NK-92 treated with Interleukin-12 subunit alpha and Interleukin-12 subunit beta, amount 100 ng/mL, for 24 hours (cell line): Measurements from ENCODE around the gene TSPAN7.

Experiments used
- DNase-seq: peaks from one replicate; lab custom pipeline; 2025; lab: John Stamatoyannopoulos, UW

TSPAN7 gene

DNA sequence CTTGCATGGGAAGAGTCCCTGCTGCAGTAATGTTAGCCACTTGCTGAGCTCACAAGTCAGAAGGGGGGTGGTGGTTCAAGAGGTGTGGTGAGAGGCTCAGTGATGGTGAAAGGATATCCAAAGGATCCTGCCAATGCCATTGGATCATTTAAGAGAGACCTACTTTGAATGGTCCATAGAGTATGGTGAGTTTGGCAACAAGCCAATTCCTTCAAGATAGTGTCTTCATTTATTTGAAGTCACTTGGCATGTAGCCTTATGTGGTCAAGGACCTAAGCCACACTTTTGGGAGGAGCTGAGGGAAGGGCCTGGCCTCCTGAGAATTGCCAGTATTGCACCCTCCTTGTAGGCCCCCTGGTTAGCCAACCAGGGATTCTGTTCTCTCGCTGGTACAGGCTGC, 87.9 kb downstream of the TSPAN7 start:
- no peak for DNase-seq

DNA sequence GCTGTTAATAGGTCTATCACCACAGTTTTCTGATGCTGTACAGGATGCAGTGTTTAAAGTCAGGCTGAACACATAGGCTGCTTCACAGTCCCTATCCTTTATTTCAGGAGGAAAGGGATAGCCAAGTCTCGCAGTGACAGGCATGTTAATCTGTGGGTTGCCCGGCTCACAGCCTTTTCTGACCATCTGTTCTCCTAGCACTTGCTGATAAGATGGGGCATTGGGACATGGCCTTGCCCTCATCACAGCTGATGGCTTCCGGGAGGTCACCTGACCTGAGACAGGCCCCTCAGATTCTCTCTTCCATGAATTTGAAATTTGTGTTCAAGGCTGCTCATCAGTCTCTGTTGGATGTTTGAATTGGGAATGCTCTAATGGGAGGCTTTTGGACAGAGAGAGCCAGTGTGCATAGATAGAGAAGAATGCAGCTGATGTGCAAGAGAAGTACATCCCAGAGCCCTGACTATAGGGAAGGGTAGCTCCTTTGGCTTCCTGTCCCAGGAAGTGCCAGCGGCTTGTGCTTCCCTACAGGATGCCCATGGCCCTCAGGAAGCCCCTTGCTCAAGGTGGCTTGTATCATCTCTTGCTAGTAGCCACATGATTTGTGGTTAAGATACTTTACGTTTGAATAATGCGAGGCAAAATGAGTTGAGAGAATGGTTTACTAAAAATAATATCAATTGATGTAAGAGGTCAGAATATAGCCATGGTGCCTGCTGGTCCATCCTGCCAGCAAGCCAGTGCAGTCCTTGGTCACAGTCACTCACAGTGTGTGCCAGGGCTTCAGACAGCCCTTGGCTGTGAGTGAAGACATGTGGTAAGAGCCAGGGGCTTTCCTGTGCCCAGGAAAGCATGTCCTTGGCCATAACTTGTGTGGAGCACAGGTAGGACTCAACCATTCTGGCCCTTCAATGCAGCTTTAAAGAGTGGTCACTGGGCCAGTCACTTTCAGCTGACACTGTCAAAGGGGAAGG, 88.6 kb downstream of the TSPAN7 start:
- DNase-seq: no peak

DNA sequence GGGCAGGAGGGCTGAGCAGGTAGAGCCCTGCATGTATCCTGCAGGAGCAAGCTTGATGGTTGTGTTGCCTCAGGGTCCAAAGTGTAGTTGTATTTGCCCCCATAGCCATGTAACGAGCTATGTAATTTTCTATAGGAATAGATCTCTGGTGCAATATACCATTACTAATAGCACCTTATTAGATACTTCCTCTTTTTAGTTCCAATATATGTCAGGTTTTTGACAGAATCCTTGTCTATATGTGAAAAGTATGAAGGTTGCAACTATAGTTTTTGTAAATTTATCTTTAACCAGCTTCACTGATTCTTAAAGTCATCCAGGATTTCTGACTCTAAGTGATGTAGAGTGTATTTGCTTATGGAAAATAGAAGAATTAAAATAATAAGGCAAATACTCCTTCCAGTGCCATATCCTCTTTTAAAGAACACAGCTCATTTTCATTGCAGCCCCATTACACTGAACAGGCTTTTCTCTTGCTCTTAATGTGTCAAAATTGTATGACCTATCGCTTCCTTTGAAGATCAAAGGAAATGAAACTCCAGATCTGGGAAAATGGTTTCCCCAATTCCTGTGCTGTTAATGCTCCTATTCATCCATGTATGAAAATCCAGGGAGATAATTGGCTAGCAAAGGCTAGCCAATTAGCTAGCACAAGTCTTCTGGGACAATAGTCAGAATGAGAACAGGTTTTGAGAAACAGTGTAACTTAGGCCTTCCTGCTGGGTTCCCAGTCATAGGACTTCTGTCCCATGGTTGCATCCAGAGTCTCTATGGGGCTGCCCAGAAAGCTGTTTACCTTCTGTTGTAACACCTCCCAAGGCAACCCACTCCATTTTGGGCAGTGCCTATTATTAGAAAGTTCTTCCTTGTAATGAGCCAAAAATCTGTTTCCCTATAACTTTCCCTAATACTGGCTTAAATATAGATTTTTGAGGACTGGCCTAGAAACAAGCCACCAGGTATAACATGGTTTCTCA, 90.6 kb downstream of the TSPAN7 start:
- no peak for DNase-seq

DNA sequence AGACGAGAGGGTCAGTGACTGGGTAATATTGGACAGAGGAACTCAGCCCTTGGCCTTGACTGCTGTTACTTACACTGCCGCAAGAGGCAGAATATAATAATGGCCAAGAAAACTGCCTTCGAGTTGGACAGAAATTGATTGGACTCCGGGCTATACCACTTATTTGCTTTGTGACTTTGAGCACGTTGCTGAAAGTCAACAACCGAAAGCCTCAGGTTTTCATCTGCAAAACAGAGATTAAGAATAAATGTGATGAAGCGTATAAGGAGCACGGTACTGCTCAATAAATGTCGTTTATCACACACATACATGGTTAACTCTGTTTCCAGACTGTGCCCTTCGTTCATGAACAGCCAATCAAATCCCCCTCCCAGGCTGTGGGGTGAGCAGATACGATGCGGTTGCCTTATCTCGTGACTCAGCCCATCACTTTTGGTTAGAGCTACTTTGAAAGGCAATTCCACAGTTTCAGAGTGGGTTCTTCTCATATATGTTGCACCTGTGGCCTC, 91.6 kb downstream of the TSPAN7 start:
- DNase-seq: no peak

DNA sequence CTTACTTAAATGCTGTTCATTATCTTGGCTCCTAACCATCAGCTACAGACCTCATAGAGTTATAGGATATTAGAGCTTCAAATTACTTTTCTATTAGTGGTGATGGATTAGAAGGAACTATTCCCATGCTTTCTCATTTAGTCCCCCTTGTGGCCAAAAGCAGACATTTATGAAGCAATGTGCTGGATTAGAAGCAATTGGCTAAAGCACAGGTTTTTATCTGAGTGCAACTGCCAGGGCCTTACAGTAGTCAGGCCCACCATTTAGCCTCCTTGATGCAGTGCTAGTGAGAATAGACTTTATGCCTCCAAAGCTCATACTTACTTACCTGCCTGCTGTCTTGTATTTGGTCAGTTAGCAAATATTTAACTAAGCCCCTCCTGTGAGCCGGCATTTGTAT, 93.0 kb downstream of the TSPAN7 start:
- no peak for DNase-seq

DNA sequence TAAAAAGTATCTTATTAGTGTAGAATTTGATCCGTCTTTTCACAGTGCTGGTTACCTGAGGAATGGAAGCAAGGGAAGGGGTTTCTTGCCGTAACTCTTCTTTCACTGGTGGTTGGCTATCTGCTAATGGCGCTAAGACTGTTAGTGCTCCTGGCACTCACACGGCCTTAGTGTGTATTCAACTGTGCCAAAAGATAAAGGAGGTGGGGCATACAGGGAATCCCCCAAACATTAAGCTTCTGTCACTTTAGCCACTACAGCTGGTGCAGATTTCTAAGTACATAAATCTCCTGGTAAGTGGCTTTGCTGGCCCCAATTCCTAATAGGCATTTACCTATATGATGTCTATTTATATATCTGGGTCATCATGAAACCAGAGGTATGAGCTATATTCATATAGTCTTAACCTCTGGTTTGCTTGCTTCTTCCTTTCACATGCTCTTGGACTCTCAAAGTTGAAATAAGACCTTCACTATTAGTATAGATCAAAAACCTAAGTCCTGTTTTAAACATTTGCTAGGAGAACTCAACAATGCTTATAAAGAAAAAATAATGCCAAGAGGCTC, 95.1 kb downstream of the TSPAN7 start:
- no peak for DNase-seq

DNA sequence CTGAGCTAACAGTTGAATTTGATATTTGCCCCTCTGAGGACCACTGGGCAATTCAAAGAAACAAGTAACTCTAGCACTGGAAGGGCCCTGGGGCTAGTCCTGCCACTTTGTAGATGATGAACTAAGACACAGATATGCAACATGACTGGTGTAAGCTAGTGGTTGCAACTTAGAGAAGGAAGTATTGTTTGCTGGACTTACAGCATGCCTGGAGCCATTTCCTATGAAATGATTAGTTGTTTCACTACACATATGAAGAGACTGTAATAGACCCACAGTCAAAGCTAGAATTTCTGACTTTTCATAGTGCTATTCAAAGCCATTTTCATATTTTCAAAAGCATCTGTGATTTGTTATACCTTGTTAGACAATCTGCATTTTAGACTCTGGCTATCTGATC, 96.2 kb downstream of the TSPAN7 start:
- no peak for DNase-seq

DNA sequence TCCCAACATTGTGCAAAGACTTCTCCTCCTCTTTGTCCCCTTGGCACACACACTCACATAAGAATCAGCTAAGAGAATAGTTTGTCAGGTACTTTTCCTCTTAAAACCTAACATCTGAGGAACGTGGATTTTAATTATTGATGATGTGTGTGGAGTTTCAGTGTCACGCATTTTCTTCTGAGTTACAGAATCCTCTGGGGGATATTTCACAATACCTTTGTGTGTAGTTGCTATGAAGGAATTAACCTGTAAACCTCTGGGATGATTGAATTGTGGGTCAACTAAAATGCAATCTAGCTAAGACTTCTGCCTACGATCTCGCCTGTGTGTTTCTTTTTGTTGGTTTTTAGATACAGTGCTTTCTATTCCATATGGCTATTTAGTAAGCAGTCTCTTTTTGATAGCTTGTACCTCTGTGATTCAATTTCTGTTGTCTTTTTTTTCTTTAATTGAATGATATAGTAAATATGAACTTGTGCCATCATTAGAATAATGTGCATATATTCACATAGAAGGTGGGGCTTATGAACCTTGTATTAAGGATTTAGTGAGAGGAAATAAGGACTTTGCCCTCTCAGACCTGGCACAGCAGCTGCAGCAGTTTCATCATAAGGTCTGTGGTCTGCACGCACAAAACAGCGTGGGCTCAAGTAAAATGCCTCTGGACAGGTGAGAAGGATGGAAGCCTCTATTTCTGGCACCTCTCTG, 99.2 kb downstream of the TSPAN7 start:
- no peak for DNase-seq

DNA sequence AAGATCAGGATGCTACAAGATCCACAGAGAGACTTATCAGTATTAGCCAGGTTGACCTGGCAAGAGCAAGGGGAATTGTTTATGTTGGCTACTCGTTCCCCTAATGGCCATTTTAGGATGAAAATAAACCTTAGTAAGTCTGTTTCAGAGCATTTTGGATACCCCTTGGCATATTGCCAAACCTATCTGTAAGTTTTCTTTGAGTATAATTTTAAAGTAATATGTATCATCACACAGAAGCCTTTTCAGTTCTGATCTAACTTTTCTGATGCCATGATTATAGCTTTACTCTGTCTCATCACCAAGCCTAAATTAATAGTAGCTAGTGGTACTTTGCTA, 99.7 kb downstream of the TSPAN7 start:
- no peak for DNase-seq

DNA sequence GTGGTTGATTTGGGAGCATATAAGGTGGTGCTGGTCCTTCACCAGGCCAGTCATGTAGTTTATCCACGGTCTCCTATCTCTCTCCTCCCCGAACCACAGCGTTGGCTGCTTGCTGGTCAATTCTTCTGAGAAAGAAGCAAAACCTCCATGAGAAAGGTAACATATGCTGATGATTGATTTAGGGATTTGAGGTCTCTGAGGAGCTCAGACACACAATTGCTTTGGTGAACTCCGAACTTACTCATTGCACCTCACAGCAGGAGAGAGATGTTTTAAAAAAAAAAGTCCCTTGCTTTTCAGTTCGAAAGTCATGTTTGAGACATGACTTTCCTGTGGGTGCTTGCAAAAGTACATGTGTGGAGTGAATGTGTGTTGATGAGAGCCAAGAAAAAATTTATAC, 100.2 kb downstream of the TSPAN7 start:
- no peak for DNase-seq

DNA sequence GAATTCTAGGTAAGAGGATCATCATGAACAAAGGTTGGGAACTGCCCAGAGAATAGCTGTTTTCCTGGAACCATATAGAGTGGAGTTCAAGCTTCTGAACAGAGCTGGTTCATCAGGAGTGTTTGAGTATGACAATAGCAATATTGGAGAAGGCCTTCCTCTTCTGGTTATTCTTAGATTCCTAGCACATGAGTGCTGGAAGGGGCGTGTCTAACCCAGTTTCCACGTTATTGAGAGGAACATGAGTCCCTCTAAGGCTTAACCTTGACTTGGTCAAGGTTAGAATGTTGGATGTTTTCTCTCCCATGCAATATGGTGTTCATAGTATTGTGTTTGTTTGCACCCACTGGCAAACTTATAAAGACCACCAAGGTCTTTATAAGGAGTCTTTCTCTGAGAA, 101.3 kb downstream of the TSPAN7 start:
- DNase-seq: no peak

DNA sequence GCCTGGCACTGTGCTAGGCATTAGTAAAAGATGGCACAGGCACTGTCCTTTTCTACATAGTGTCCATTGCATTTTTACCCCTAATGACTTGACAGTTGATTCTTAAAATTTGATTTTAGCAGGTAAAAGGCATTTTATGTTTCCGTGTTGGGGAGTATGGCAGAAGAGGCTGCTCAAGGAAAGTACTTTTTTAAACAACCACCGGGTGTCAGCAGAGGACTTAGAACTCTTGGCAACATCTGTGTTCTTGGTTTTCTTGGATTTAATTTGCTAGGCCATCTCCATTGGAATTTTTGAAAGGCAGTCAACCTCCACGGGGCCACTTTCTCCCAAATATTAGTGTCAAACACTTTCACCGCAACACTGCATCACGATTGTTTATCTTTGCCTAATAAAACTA, 102.9 kb downstream of the TSPAN7 start:
- DNase-seq: no peak

DNA sequence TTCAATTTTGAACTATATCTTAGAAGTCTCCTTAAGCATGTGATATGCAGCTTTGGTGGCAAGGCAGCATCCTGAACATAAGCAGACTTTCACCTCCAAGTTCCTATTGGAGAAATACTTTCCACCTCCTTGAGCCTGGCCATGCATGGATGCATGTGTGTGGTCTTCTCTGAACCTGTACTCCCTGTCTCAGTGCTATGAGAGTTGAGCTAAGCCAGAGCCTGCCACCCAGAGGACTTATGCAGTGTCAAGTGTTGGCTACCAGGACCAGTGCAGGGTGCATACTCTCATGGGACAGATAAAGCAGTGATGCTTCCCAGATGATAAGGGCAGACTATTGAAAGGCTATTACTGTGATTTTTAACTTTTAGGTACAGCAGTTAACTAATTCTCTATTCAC, 105.6 kb downstream of the TSPAN7 start:
- no peak for DNase-seq

DNA sequence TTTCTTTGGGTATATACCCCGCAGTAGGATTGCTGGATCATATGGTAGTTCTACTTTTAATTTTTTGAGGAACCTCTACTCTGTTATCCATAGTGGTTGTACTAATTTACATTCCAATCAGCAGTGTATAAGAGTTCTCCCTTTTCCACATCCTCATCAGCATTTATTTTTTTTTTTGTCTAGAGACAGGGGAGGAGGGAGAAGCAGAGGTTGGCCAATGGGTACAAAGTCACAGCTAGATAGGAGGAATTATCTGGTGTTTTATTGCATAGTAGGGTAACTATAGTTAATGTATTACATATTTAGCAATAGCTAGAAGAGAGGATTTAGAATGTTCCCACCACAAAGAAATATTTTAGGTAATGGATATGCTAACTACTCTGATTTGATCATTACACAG, 107.4 kb downstream of the TSPAN7 start:
- no peak for DNase-seq

DNA sequence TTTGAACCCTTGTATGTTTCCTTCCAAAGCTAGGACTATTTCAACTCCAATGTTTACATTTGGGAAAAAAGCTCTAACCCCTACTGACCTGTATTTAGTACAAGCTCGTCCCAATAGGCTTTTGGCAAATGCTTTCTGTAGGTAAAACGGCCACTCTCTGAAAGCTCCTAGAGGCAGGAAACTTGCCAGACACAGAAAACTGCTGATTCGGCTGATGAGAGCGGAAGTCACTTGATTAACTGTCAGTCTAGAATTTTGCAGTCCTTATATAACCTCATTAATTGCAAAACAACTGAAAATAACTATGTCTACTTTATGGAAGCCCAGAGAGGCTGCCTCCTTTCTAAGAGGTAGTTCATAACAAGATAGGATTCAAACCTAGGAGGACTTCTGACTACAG, 108.1 kb downstream of the TSPAN7 start:
- DNase-seq: no peak

DNA sequence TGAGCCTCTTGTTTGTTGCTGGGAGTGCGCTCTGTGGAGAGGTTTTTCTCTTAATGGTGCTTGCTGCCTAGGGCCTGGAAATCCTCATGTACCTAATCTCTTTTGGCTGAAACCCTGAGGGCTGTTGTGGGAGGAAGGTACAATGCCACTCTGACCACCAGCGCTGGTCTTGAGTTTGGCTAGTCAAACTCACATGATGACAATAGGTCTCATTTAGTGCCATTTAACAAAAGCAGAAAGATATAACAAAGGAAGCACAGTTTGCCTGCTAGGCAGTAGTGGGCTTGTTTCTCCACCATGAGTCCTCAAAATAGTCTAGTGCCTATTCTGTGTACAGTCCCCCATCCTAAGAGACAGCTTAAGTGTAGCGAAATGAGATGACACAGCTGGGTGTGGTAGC, 111.3 kb downstream of the TSPAN7 start:
- no peak for DNase-seq

DNA sequence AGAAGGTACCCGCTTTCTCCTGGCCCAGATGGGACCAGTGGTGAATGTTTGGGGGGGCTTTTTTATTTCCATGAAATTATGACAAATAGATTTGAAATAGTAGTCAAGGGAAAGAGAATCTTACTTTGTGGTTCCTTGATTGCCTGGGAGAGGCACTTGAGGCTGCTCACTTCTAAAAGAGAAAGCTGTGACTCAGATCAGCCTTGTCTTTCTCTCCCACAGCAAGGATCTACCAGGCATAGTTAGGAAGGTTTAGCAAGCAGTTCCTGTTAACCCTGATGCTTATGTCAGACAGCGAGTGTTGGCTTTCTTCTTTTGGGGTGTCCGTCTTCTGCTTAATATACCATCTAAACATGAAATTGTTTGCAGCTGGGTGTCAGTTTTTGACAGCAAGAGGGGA, 114.5 kb downstream of the TSPAN7 start:
- DNase-seq: no peak

DNA sequence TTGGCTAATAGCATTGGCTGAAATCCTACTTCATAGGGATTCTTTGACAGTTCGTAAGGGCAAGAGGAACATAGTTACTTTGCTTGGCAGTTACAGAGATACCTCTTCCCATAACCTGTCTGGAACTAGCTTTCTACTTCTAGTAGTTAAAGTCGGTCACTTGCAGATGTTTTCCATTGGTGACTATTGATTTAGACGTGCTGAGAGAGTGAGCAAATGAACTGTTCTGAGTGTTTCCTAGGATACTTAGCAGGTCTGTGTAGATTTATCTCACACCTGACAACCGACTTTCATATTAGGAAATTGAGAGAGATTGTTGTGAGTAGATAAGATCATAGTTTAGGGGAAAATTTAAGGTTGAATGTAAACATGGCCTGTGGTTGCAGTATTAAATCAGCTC, 116.8 kb downstream of the TSPAN7 start:
- no peak for DNase-seq

DNA sequence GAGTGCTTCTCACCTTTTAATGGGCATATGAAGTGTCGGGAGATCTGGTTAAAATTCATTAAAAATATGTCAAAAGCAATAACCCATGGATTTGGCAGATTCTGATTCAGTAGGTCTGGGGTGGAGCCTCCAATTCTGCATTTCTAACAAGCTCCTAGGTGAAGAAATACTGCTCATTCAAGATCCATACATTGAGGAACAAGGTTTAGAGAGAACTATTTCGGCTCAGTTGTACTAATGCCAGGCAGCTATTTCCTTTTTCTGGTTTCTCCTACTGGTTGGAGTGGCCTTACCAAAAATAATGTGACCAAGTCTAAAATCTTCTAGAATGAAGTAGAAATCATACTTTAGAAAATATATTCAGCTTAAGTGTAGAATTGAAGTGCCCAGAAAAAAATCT, 117.5 kb downstream of the TSPAN7 start:
- no peak for DNase-seq

DNA sequence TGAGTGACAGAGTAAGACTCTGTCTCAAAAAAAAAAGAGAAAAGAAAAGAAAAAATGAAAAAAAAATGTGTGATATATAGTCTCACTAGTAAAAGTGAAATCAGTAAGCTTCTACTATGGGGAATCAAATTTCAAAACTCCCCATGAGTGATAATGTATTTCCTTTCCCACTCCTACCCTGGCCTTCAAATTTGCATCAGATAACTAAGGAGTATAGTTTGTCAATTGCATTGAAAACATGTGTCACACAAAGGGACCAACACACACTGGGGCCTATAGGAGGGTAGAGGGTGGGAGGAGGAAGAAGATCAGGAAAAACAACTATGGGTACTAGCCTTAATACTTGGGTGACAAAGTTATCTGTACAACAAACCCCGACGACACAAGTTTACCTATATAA, 118.4 kb downstream of the TSPAN7 start:
- DNase-seq: no peak

DNA sequence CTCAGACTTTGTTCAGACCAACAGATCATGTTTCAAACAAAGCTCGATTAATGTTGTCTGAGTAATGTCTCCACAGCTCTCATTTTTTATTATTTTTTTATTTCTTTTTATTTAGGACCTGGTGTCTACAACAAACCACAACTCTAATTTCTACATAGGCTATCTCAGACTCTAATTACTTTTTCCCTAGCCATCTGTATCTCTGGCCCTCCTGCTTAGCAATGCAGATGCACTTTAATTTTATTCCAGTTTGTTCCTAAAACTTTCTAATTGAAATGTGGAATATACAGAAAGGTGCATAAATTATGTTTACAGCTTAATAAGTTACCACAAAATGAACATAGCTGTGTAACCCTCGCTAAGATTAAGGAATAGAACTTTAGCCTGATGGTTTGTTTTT, 120.8 kb downstream of the TSPAN7 start:
- no peak for DNase-seq

DNA sequence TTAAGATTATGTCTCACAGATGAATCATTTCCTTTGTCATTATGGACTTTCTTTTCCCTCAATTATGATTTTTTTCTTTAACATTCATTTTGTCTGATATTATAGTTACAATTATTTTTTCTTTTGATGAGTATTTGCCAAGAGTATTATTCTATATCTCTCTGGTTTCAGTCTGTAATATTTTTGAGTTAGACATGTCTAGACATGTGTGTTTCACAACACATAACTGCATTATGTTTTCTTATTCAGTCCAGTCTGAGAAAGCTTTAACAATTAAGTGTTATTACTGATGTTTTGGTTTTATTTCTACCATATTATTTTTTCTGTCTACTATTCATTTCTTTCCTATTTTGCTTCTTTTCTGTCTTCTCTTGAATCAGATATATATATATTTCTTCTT, 131.6 kb downstream of the TSPAN7 start:
- DNase-seq: no peak
